Calu3 (cell line): ENCODE data around the gene SIRPD. TPM values are rescaled to one million over a fixed set of nuclear protein-coding genes. Genes with fewer than 3 reads are reported as not detected.

Experiments
- BruUV-seq: library from RNA; stranded (reverse); fragments of 400-500 nt; replicated peaks from 2 replicates; lab custom pipeline; 2021; lab: Mats Ljungman, UMichigan
- CTCF ChIA-PET: fragments of 300-600 bp; sonication (Branson Sonifier 250); formaldehyde crosslinking; loops from one replicate; lab custom pipeline; 2022; ENCODE audit warnings: antibody characterized with exemption; lab: Charles Lee
- DNase-seq: peaks from one replicate; pipeline ENCODE4 v3.0.0; 2022
- H3K27ac Mint-ChIP-seq: one replicate; pipeline ENCODE4 v1.8.0; 2022; ENCODE audit warnings: mixed read lengths; ENCODE audit not compliant: unreplicated experiment
- H3K27me3 Mint-ChIP-seq: one replicate; pipeline ENCODE4 v1.8.0; 2022; ENCODE audit warnings: mixed read lengths; ENCODE audit not compliant: unreplicated experiment
- H3K36me3 Mint-ChIP-seq: one replicate; pipeline ENCODE4 v1.8.0; 2022; ENCODE audit warnings: mild to moderate bottlenecking, moderate library complexity, mixed read lengths; ENCODE audit not compliant: insufficient read depth, unreplicated experiment
- H3K4me1 Mint-ChIP-seq: one replicate; pipeline ENCODE4 v1.8.0; 2022; ENCODE audit warnings: mild to moderate bottlenecking, low read depth, mixed read lengths; ENCODE audit not compliant: unreplicated experiment
- H3K4me3 Mint-ChIP-seq: one replicate; pipeline ENCODE4 v1.8.0; 2022; ENCODE audit warnings: mild to moderate bottlenecking, low read depth, moderate library complexity, mixed read lengths; ENCODE audit not compliant: unreplicated experiment
- H3K9me3 Mint-ChIP-seq: one replicate; pipeline ENCODE4 v1.8.0; 2022; ENCODE audit warnings: low read depth, mixed read lengths; ENCODE audit not compliant: unreplicated experiment
- CTCF ChIP-seq: fragments of 200-600 bp; IDR thresholded peaks from one replicate; pipeline ENCODE4 v1.8.0; 2022; ENCODE audit warnings: antibody characterized with exemption; ENCODE audit not compliant: unreplicated experiment
- intact Hi-C: fragments of 100-400 bp; cut with micrococcal nuclease; formaldehyde crosslinking; loops from one replicate; pipeline ENCODE4 v1.10.0; 2022; ENCODE audit not compliant: unreplicated experiment
- total RNA-seq: library from RNA; stranded (reverse); gene quantifications from 2 replicates; pipeline ENCODE4 v1.2.3, GENCODE V29; 2022

SIRPD gene
- total RNA-seq, 1 experiment from 2014 or later = not detected

GRCh38 chr20:1524004-1524403 lies 33.5 kb downstream of the SIRPD start:
- CTCF ChIA-PET = no interaction called here
- no TSS peak for BruUV-seq
- H3K27ac Mint-ChIP-seq = no peak overlapping the region
- intact Hi-C loops = no loop called here
- no peaks in the 10 kb centered on the region for H3K9me3 Mint-ChIP-seq
- no peak for TF ChIP-seq CTCF
- H3K36me3 Mint-ChIP-seq = no peaks in the 10 kb centered on the region
- H3K27me3 Mint-ChIP-seq = peaks cover 39% of the 10 kb centered on the region
- no peak for DNase-seq
- no peaks in the 10 kb centered on the region for H3K4me1 Mint-ChIP-seq
- no peak overlapping the region for H3K4me3 Mint-ChIP-seq

GRCh38 chr20:1517010-1517409 lies 40.5 kb downstream of the SIRPD start:
- peaks cover 64% of the 10 kb centered on the region for H3K27me3 Mint-ChIP-seq
- H3K27ac Mint-ChIP-seq = no peak overlapping the region
- no peaks in the 10 kb centered on the region for H3K36me3 Mint-ChIP-seq
- intact Hi-C loops = no loop called here
- H3K4me1 Mint-ChIP-seq = no peaks in the 10 kb centered on the region
- H3K4me3 Mint-ChIP-seq = no peak overlapping the region
- peaks cover 4% of the 10 kb centered on the region for H3K9me3 Mint-ChIP-seq
- DNase-seq = no peak
- no TSS peak for BruUV-seq
- TF ChIP-seq CTCF = no peak
- CTCF ChIA-PET = no interaction called here

- no TSS peak for BruUV-seq
These were observed 43.7 kb downstream of the SIRPD start for GRCh38 chr20:1513801-1514200.

GRCh38 chr20:1509237-1509636 lies 48.3 kb downstream of the SIRPD start:
- no peak overlapping the region for H3K4me3 Mint-ChIP-seq
- BruUV-seq = no TSS peak
- peaks cover 4% of the 10 kb centered on the region for H3K9me3 Mint-ChIP-seq
- peak; percentile 24 for TF ChIP-seq CTCF
- intact Hi-C loops = loop anchor here (2.0 to 5.0 kb wide), 3 partner anchors 128 to 292 kb away; no protein-coding TSS in a partner anchor
- no peaks in the 10 kb centered on the region for H3K36me3 Mint-ChIP-seq
- DNase-seq = peak; percentile 19
- peaks cover 32% of the 10 kb centered on the region for H3K27me3 Mint-ChIP-seq
- no peak overlapping the region for H3K27ac Mint-ChIP-seq
- CTCF ChIA-PET = interaction anchor here (2.5 kb wide), 1 partner anchor 268 kb away, joined by 8 read pairs; no protein-coding TSS in a partner anchor
- H3K4me1 Mint-ChIP-seq = peaks cover 14% of the 10 kb centered on the region

More at GRCh38 chr20:1513801-1514200, 43.7 kb downstream of the SIRPD start:
- Mint-ChIP-seq H3K4me3 (no peak overlapping the region), H3K4me1 (no peaks in the 10 kb centered on the region), H3K36me3 (no peaks in the 10 kb centered on the region), H3K9me3 (peaks cover 4% of the 10 kb centered on the region), H3K27ac (no peak overlapping the region), H3K27me3 (peaks cover 50% of the 10 kb centered on the region)
- CTCF ChIA-PET = no interaction called here
- intact Hi-C loops = no loop called here
- no peak for DNase-seq
- TF ChIP-seq CTCF = no peak
